Neural crest cell (in vitro differentiated cells): ENCODE results near the gene LAMA3. TPM values are rescaled to one million over a fixed set of nuclear protein-coding genes. Genes with fewer than 3 reads are reported as not detected.

ENCODE experiments used
- DNase-seq: peaks from one replicate; pipeline ENCODE4 v3.0.0; 2021; ENCODE audit warnings: low read depth, mixed read lengths, low spot score
- H3K27ac Mint-ChIP-seq: one replicate; pipeline ENCODE4 v1.8.0; 2021; ENCODE audit warnings: mild to moderate bottlenecking, mixed read lengths; ENCODE audit not compliant: unreplicated experiment
- H3K27me3 Mint-ChIP-seq: 2 replicates; pipeline ENCODE4 v1.8.0; 2021; ENCODE audit warnings: low read depth, mild to moderate bottlenecking, mixed read lengths
- H3K36me3 Mint-ChIP-seq: 2 replicates; pipeline ENCODE4 v1.8.0; 2021; ENCODE audit warnings: low read depth, mild to moderate bottlenecking, mixed read lengths
- H3K4me1 Mint-ChIP-seq: 2 replicates; pipeline ENCODE4 v1.8.0; 2021; ENCODE audit warnings: mixed read lengths
- H3K4me3 Mint-ChIP-seq: one replicate; pipeline ENCODE4 v1.8.0; 2021; ENCODE audit warnings: mild to moderate bottlenecking, mixed read lengths
- H3K9me3 Mint-ChIP-seq: 2 replicates; pipeline ENCODE4 v1.8.0; 2021; ENCODE audit warnings: mixed read lengths
- total RNA-seq: library from RNA; stranded (reverse); gene quantifications from 2 replicates; pipeline ENCODE4 v1.2.1, GENCODE V29; 2021
- TF ChIP-seq, protein P1 (sequence below): fragments of 200-600 bp; sonication (generic); conservative IDR thresholded peaks from 2 replicates; pipeline ENCODE4 v1.5.0; 2021; ENCODE audit warnings: antibody characterized with exemption, mild to moderate bottlenecking

LAMA3 gene
- total RNA-seq, 1 donor from 2014 or later: 0.35 TPM

DNA sequence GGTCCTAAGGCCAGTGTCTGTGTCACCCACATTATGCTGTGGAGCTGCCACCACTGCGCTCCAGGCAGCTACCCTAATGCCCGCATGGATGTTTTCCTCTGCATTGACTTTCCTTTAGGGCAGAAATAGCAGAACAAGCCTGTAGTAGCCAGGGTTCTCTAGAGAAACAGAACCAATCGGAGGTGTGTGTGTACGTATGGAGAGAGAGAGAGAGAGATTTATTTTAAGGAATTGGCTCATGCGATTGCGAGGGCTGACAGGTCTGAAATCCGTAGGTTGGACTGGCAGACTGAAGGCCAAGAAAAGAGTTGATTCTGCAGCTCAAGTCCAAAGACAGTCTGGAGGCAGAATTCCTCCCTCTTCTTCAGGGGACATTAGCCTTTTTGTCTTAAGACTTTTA lies 110.3 kb downstream of the LAMA3 start:
- Mint-ChIP-seq H3K9me3 (peaks cover 6% of the 10 kb centered on the region), H3K27ac (no peak overlapping the region)
- DNase-seq: no peak

DNA sequence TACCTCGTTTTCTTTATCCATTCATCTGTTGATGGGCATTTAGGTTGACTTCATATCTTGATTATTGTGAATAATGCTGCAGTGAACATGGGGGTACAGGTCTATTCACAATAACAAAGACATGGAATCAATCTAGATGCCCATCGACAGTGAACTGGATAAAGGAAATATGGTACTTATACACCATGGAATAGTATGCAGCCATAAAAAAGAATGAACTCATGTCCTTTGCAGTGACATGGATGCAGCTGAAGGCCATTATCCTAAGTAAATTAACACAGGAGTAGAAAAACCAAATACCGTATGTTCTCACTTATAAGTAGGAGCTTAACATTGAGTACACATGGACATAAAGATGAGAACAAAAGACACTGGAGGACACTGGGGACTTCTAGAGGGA lies 111.6 kb downstream of the LAMA3 start:
- TF ChIP-seq, protein P1, sequence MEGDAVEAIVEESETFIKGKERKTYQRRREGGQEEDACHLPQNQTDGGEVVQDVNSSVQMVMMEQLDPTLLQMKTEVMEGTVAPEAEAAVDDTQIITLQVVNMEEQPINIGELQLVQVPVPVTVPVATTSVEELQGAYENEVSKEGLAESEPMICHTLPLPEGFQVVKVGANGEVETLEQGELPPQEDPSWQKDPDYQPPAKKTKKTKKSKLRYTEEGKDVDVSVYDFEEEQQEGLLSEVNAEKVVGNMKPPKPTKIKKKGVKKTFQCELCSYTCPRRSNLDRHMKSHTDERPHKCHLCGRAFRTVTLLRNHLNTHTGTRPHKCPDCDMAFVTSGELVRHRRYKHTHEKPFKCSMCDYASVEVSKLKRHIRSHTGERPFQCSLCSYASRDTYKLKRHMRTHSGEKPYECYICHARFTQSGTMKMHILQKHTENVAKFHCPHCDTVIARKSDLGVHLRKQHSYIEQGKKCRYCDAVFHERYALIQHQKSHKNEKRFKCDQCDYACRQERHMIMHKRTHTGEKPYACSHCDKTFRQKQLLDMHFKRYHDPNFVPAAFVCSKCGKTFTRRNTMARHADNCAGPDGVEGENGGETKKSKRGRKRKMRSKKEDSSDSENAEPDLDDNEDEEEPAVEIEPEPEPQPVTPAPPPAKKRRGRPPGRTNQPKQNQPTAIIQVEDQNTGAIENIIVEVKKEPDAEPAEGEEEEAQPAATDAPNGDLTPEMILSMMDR: no peak
- Mint-ChIP-seq H3K4me1 (no peaks in the 10 kb centered on the region), H3K27ac (no peak overlapping the region), H3K9me3 (peaks cover 6% of the 10 kb centered on the region), H3K36me3 (no peaks in the 10 kb centered on the region), H3K27me3 (peaks cover 15% of the 10 kb centered on the region), H3K4me3 (no peak overlapping the region)
- no peak for DNase-seq

More for the DNA sequence above, 110.3 kb downstream of the LAMA3 start:
- TF ChIP-seq, protein P1: no peak
- Mint-ChIP-seq H3K36me3 (no peaks in the 10 kb centered on the region), H3K4me3 (no peak overlapping the region), H3K27me3 (peaks cover 14% of the 10 kb centered on the region), H3K4me1 (no peaks in the 10 kb centered on the region)

DNA sequence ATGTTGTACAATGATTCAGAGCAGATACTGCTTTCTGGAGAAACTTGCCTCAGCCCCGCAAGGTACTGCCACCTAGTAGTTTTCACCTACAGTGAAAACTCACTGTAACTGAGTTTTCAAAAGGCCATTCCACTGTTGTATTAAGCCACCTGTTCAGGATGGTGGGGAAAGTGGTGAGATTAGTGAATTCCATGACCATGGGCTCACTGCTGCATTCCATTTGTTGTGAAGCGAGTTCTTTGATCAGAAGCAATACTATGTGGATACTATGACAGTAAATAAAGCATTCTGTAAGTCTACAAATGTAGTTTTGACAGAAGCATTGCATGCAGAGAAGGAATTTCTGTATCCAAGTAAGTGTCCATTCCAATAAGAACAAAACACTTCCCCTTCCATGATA lies 113.6 kb downstream of the LAMA3 start:
- no peak overlapping the region for H3K27ac Mint-ChIP-seq
- H3K4me3 Mint-ChIP-seq: no peak overlapping the region
- no peaks in the 10 kb centered on the region for H3K4me1 Mint-ChIP-seq
- H3K36me3 Mint-ChIP-seq: no peaks in the 10 kb centered on the region
- TF ChIP-seq, protein P1: no peak
- no peak for DNase-seq
- H3K9me3 Mint-ChIP-seq: peaks cover 6% of the 10 kb centered on the region
- peaks cover 17% of the 10 kb centered on the region for H3K27me3 Mint-ChIP-seq

- no peaks in the 10 kb centered on the region for H3K4me1 Mint-ChIP-seq
- no peak overlapping the region for H3K27ac Mint-ChIP-seq
- H3K4me3 Mint-ChIP-seq: no peak overlapping the region
- no peak for DNase-seq
- H3K27me3 Mint-ChIP-seq: peaks cover 17% of the 10 kb centered on the region
- no peaks in the 10 kb centered on the region for H3K36me3 Mint-ChIP-seq
- peaks cover 6% of the 10 kb centered on the region for H3K9me3 Mint-ChIP-seq
- TF ChIP-seq, protein P1: no peak
Observed at GRCh38 chr18:23803755-23804154, 114.5 kb downstream of the LAMA3 start.

GRCh38 chr18:23805898-23806297 lies 116.6 kb downstream of the LAMA3 start:
- Mint-ChIP-seq H3K36me3 (no peaks in the 10 kb centered on the region), H3K4me1 (no peaks in the 10 kb centered on the region), H3K27ac (no peak overlapping the region), H3K27me3 (peaks cover 19% of the 10 kb centered on the region), H3K4me3 (no peak overlapping the region), H3K9me3 (peaks cover 3% of the 10 kb centered on the region)
- TF ChIP-seq, protein P1: no peak
- DNase-seq: no peak

- peaks cover 8% of the 10 kb centered on the region for H3K27me3 Mint-ChIP-seq
- no peaks in the 10 kb centered on the region for H3K9me3 Mint-ChIP-seq
- no peak overlapping the region for H3K4me3 Mint-ChIP-seq
- no peak for DNase-seq
- TF ChIP-seq, protein P1: no peak
- H3K27ac Mint-ChIP-seq: no peak overlapping the region
- no peaks in the 10 kb centered on the region for H3K36me3 Mint-ChIP-seq
- H3K4me1 Mint-ChIP-seq: no peaks in the 10 kb centered on the region
Observed at GRCh38 chr18:23809415-23809814, 120.2 kb downstream of the LAMA3 start.
